ENCODE measurements around the gene ALPK3. TPM values are rescaled to one million over a fixed set of nuclear protein-coding genes. Genes with fewer than 3 reads are reported as not detected.

The ALPK3 gene, protein sequence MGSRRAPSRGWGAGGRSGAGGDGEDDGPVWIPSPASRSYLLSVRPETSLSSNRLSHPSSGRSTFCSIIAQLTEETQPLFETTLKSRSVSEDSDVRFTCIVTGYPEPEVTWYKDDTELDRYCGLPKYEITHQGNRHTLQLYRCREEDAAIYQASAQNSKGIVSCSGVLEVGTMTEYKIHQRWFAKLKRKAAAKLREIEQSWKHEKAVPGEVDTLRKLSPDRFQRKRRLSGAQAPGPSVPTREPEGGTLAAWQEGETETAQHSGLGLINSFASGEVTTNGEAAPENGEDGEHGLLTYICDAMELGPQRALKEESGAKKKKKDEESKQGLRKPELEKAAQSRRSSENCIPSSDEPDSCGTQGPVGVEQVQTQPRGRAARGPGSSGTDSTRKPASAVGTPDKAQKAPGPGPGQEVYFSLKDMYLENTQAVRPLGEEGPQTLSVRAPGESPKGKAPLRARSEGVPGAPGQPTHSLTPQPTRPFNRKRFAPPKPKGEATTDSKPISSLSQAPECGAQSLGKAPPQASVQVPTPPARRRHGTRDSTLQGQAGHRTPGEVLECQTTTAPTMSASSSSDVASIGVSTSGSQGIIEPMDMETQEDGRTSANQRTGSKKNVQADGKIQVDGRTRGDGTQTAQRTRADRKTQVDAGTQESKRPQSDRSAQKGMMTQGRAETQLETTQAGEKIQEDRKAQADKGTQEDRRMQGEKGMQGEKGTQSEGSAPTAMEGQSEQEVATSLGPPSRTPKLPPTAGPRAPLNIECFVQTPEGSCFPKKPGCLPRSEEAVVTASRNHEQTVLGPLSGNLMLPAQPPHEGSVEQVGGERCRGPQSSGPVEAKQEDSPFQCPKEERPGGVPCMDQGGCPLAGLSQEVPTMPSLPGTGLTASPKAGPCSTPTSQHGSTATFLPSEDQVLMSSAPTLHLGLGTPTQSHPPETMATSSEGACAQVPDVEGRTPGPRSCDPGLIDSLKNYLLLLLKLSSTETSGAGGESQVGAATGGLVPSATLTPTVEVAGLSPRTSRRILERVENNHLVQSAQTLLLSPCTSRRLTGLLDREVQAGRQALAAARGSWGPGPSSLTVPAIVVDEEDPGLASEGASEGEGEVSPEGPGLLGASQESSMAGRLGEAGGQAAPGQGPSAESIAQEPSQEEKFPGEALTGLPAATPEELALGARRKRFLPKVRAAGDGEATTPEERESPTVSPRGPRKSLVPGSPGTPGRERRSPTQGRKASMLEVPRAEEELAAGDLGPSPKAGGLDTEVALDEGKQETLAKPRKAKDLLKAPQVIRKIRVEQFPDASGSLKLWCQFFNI (N-terminal part only)
- total RNA-seq (under 1 TPM; 0.26 to 0.58 TPM), polyA plus RNA-seq (under 1 TPM in 1 of 2 donors, not detected in 1; 0.01 TPM)

DNA sequence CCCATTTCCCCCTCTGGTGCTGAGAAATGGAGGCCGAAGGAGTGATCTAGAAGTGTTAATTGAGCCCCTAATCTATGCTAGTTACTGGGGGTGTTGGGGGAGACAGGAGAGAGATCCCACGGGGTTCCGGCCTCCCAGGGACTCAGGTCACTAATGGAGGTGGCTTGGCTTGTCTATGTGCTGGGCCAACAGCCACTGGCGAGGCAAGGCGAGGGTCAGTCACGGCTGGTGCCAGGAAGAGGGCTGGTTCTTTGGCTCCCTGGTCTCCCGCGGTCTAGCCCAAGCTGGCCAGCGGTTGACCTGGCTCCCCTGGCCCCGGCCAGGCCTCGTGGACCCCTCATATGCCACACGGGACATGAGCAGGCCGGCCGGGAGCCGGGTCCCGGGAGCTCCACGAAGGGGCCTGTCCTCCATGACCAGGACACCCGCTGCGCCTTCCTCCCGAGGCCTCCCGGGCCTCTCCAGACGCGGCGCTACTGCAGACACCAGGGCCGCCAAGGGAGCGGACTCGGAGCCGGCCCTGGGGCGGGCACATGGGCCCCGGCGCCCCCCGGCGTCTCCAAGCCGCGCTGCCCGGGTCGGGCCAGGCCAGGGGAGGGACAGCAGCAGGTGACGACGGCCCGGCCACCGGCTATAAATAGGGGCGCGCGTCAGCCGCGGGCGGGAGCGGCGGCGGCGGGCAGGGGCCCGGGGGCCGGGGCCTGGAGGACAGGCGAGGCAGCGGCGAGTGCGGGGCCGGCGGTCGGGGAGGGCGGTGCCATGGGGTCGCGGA lies at the start of gene ALPK3:
ALPK3 (plus strand) TSS at position 663 of the 772 bp plus-strand sequence; CDS start at position 760, 97 bp downstream.
- no peaks in the 10 kb centered on the region for H3K36me3 ChIP-seq (ENCODE audit: insufficient read depth, low read length)
- H3K27ac ChIP-seq (ENCODE audit: low read depth, low read length), result no peak within 1 kb of the TSS
- H3K27me3 Mint-ChIP-seq, result peaks cover 6 to 11% of the 10 kb centered on the region in 2 donors
- ChIA-PET CTCF (ENCODE audit: partially characterized antibody) (interaction anchor here (1.1 kb wide), 1 partner anchor 161 kb away, joined by 4 read pairs; no protein-coding TSS in a partner anchor), POLR2A (ENCODE audit: partially characterized antibody) (no interaction called here)
- H3K4me3 Mint-ChIP-seq, result peak within 1 kb of the TSS in 3 of 8 donors; percentile 49 to 63 (median 63)
- DNase-seq, result no peak
- H3K4me1 Mint-ChIP-seq, result peaks cover 7 to 12% (median 11%) of the 10 kb centered on the region in 4 donors
- H3K27ac Mint-ChIP-seq, result peak within 1 kb of the TSS in 4 of 7 donors; percentile 6 to 68 (median 42)
- peaks cover 10% of the 10 kb centered on the region for H3K4me1 ChIP-seq (ENCODE audit: insufficient read depth, low read length)
- no peaks in the 10 kb centered on the region for H3K9me3 ChIP-seq (ENCODE audit: control insufficient read depth in 1 of 2, low read length in 2 of 2)
- intact Hi-C loops (cut with micrococcal nuclease), result no loop called here
- no peaks in the 10 kb centered on the region for H3K9me3 Mint-ChIP-seq
- no peak within 1 kb of the TSS for H3K4me3 ChIP-seq (ENCODE audit: low read length in 2 of 2)
- H3K36me3 Mint-ChIP-seq, result no peaks in the 10 kb centered on the region
- no peaks in the 10 kb centered on the region for H3K27me3 ChIP-seq (ENCODE audit: insufficient read depth, low read length)

GRCh38 chr15:84772031-84772430 lies 45.1 kb upstream of the ALPK3 start:
- no peaks in the 10 kb centered on the region for H3K9me3 ChIP-seq (ENCODE audit: control insufficient read depth in 1 of 2, low read length in 2 of 2)
- peaks cover 18% of the 10 kb centered on the region for H3K36me3 ChIP-seq (ENCODE audit: insufficient read depth, low read length)
- no peak for DNase-seq
- no peaks in the 10 kb centered on the region for H3K9me3 Mint-ChIP-seq
- ChIA-PET CTCF (ENCODE audit: partially characterized antibody) (interaction anchor here (0.6 to 0.8 kb wide), 2 partner anchors 111 to 114 kb away, joined by 3 read pairs; partner anchors contain the start of gene NMB), POLR2A (ENCODE audit: partially characterized antibody) (interaction anchor here (0.8 kb wide), 1 partner anchor 56 kb away, joined by 3 read pairs; the partner anchor contains the start of gene SEC11A)
- peaks cover 26 to 44% (median 29%) of the 10 kb centered on the region in 4 donors for H3K4me1 Mint-ChIP-seq
- H3K4me3 Mint-ChIP-seq, result no peak overlapping the region
- peaks cover 6% of the 10 kb centered on the region for H3K4me1 ChIP-seq (ENCODE audit: insufficient read depth, low read length)
- intact Hi-C loops (cut with micrococcal nuclease), result no loop called here
- H3K27ac ChIP-seq (ENCODE audit: low read depth, low read length), result no peak overlapping the region
- no peaks in the 10 kb centered on the region for H3K27me3 ChIP-seq (ENCODE audit: insufficient read depth, low read length)
- H3K36me3 Mint-ChIP-seq, result peaks cover 13 to 50% of the 10 kb centered on the region in 2 donors
- H3K4me3 ChIP-seq (ENCODE audit: low read length in 2 of 2), result no peak overlapping the region
- no peaks in the 10 kb centered on the region for H3K27me3 Mint-ChIP-seq
- H3K27ac Mint-ChIP-seq, result peak overlapping the region in 2 of 7 donors; percentile 54 to 72

GRCh38 chr15:84772467-84772866 lies 44.7 kb upstream of the ALPK3 start:
- intact Hi-C loops (cut with micrococcal nuclease), result no loop called here
- H3K4me3 Mint-ChIP-seq, result no peak overlapping the region
- Histone ChIP-seq H3K4me1 (ENCODE audit: insufficient read depth, low read length) (peaks cover 6% of the 10 kb centered on the region), H3K36me3 (ENCODE audit: insufficient read depth, low read length) (peaks cover 14% of the 10 kb centered on the region), H3K27ac (ENCODE audit: low read depth, low read length) (no peak overlapping the region), H3K4me3 (ENCODE audit: low read length in 2 of 2) (no peak overlapping the region), H3K27me3 (ENCODE audit: insufficient read depth, low read length) (no peaks in the 10 kb centered on the region), H3K9me3 (ENCODE audit: control insufficient read depth in 1 of 2, low read length in 2 of 2) (no peaks in the 10 kb centered on the region)
- H3K36me3 Mint-ChIP-seq, result peaks cover 11 to 48% of the 10 kb centered on the region in 2 donors
- H3K27me3 Mint-ChIP-seq, result no peaks in the 10 kb centered on the region
- CTCF ChIA-PET (ENCODE audit: partially characterized antibody), result interaction anchor here (0.8 kb wide), 1 partner anchor 112 kb away, joined by 3 read pairs; no protein-coding TSS in a partner anchor
- peak overlapping the region in 3 of 7 donors; percentile 17 to 72 (median 48) for H3K27ac Mint-ChIP-seq
- POLR2A ChIA-PET (ENCODE audit: partially characterized antibody), result no interaction called here
- peaks cover 26 to 44% (median 28%) of the 10 kb centered on the region in 4 donors for H3K4me1 Mint-ChIP-seq
- no peak for DNase-seq
- no peaks in the 10 kb centered on the region for H3K9me3 Mint-ChIP-seq

- Mint-ChIP-seq H3K27me3 (no peaks in the 10 kb centered on the region), H3K36me3 (peaks cover 16 to 51% of the 10 kb centered on the region in 2 donors), H3K4me3 (no peak overlapping the region), H3K9me3 (no peaks in the 10 kb centered on the region), H3K27ac (peak overlapping the region in 2 of 7 donors; percentile 16 to 72), H3K4me1 (peaks cover 31 to 51% (median 34%) of the 10 kb centered on the region in 4 donors)
- Histone ChIP-seq H3K4me1 (ENCODE audit: insufficient read depth, low read length) (peaks cover 6% of the 10 kb centered on the region), H3K27me3 (ENCODE audit: insufficient read depth, low read length) (no peaks in the 10 kb centered on the region), H3K4me3 (ENCODE audit: low read length in 2 of 2) (no peak overlapping the region), H3K27ac (ENCODE audit: low read depth, low read length) (no peak overlapping the region), H3K9me3 (ENCODE audit: control insufficient read depth in 1 of 2, low read length in 2 of 2) (no peaks in the 10 kb centered on the region), H3K36me3 (ENCODE audit: insufficient read depth, low read length) (peaks cover 15% of the 10 kb centered on the region)
- DNase-seq, result no peak
- ChIA-PET CTCF (ENCODE audit: partially characterized antibody) (interaction anchor here (0.6 kb wide), 1 partner anchor 112 kb away, joined by 3 read pairs; no protein-coding TSS in a partner anchor), POLR2A (ENCODE audit: partially characterized antibody) (interaction anchor here (0.6 to 1.0 kb wide), 2 partner anchors 51 to 57 kb away, joined by 3 to 4 read pairs; partner anchors contain the start of gene SEC11A)
- intact Hi-C loops (cut with micrococcal nuclease), result no loop called here
Measured at GRCh38 chr15:84773716-84774115, 43.4 kb upstream of the ALPK3 start.

DNA sequence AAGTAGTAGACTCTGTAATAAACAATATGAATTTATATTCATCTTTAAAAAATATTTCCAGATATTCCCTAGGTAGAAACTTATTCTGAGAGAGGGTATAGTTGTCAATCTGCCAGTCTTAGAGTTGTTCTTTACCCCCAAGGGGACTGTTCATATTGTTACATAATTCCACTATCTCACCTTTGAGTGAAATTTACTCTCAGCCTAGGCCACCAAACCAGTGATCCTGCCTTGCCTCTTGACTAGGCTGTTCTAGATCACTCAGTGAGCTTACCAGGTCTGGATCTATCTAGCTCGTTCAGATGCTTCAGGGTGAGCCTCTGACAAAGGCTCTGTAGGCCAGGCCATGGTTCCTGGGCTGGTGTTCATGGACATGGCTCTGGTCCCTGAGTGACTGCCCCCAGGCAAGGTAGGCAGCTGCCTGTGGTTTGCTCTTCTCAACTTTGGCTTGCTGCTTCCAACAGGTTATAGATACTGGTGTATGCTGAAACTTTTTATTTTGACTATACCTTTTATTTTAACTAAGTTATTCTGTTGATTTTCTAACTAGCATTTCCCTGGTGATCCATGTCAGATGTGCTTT lies 41.2 kb upstream of the ALPK3 start:
- Mint-ChIP-seq H3K36me3 (peaks cover 10 to 47% of the 10 kb centered on the region in 2 donors), H3K27ac (peak overlapping the region in 3 of 7 donors; percentile 10 to 65 (median 48)), H3K27me3 (no peaks in the 10 kb centered on the region), H3K9me3 (no peaks in the 10 kb centered on the region), H3K4me3 (no peak overlapping the region), H3K4me1 (peaks cover 20 to 33% (median 25%) of the 10 kb centered on the region in 4 donors)
- CTCF ChIA-PET (ENCODE audit: partially characterized antibody), result no interaction called here
- Histone ChIP-seq H3K4me1 (ENCODE audit: insufficient read depth, low read length) (no peaks in the 10 kb centered on the region), H3K4me3 (ENCODE audit: low read length in 2 of 2) (no peak overlapping the region), H3K9me3 (ENCODE audit: control insufficient read depth in 1 of 2, low read length in 2 of 2) (no peaks in the 10 kb centered on the region), H3K36me3 (ENCODE audit: insufficient read depth, low read length) (peaks cover 9% of the 10 kb centered on the region), H3K27ac (ENCODE audit: low read depth, low read length) (no peak overlapping the region), H3K27me3 (ENCODE audit: insufficient read depth, low read length) (no peaks in the 10 kb centered on the region)
- POLR2A ChIA-PET (ENCODE audit: partially characterized antibody), result no interaction called here
- intact Hi-C loops (cut with micrococcal nuclease), result no loop called here
- DNase-seq, result no peak

DNA sequence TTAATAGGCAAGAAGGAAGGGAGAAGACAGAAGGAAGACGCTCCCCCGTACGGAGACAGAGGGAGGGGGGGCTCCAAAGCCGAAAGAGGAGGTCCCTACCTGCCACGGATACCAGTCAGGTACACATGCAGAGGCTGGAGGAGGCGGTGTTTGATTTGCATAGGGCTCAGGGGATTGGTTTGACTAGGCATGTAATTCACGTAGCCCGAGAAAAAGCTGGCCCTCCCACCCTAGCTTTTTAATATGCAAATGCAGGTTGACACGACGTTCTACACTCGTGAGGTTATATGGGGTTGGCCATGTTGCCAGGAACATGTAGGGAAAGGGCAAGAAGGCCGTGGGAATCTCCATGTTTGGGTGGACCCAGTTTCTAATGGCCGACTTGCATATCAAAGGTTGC lies 39.0 kb upstream of the ALPK3 start:
- H3K9me3 Mint-ChIP-seq, result no peaks in the 10 kb centered on the region
- H3K36me3 ChIP-seq (ENCODE audit: insufficient read depth, low read length), result peaks cover 15% of the 10 kb centered on the region
- no peak for DNase-seq
- H3K36me3 Mint-ChIP-seq, result peaks cover 22 to 52% of the 10 kb centered on the region in 2 donors
- H3K27me3 ChIP-seq (ENCODE audit: insufficient read depth, low read length), result no peaks in the 10 kb centered on the region
- intact Hi-C loops (cut with micrococcal nuclease), result no loop called here
- CTCF ChIA-PET (ENCODE audit: partially characterized antibody), result no interaction called here
- H3K4me1 Mint-ChIP-seq, result peaks cover 11 to 29% (median 19%) of the 10 kb centered on the region in 4 donors
- POLR2A ChIA-PET (ENCODE audit: partially characterized antibody), result no interaction called here
- H3K4me1 ChIP-seq (ENCODE audit: insufficient read depth, low read length), result no peaks in the 10 kb centered on the region
- H3K9me3 ChIP-seq (ENCODE audit: control insufficient read depth in 1 of 2, low read length in 2 of 2), result no peaks in the 10 kb centered on the region
- H3K27ac ChIP-seq (ENCODE audit: low read depth, low read length), result no peak overlapping the region
- no peak overlapping the region for H3K4me3 ChIP-seq (ENCODE audit: low read length in 2 of 2)
- H3K4me3 Mint-ChIP-seq, result no peak overlapping the region
- no peak overlapping the region for H3K27ac Mint-ChIP-seq
- H3K27me3 Mint-ChIP-seq, result no peaks in the 10 kb centered on the region
